IPS-18a (cell line): ENCODE results near the gene CISD1.

ENCODE experiments used
- H3K27ac ChIP-seq: one replicate; pipeline ENCODE4 v1.5.1; 2013; ENCODE audit warnings: low read length
- H3K27me3 ChIP-seq: one replicate; pipeline ENCODE4 v1.6.1; 2013; ENCODE audit warnings: mild to moderate bottlenecking, low read length; ENCODE audit not compliant: control insufficient read depth, insufficient read depth
- H3K36me3 ChIP-seq: one replicate; pipeline ENCODE4 v1.6.1; 2013; ENCODE audit warnings: low read depth, low read length; ENCODE audit not compliant: control insufficient read depth
- H3K4me1 ChIP-seq: one replicate; pipeline ENCODE4 v1.6.1; 2013; ENCODE audit warnings: low read depth, low read length; ENCODE audit not compliant: control insufficient read depth
- H3K4me3 ChIP-seq: one replicate; pipeline ENCODE4 v1.5.1; 2013; ENCODE audit warnings: low read length
- H3K9ac ChIP-seq: one replicate; pipeline ENCODE4 v1.6.1; 2013; ENCODE audit warnings: mild to moderate bottlenecking, low read length, moderate library complexity
- H3K9me3 ChIP-seq: one replicate; pipeline ENCODE4 v1.6.1; 2013; ENCODE audit warnings: low read depth, low read length; ENCODE audit not compliant: control insufficient read depth

CISD1 gene

GRCh38 chr10:58291538-58292174 is 22.7 kb downstream of the CISD1 start:
- Histone ChIP-seq H3K4me1 (no peaks in the 10 kb centered on the region), H3K4me3 (no peak overlapping the region), H3K9me3 (no peaks in the 10 kb centered on the region), H3K36me3 (no peaks in the 10 kb centered on the region), H3K27me3 (no peaks in the 10 kb centered on the region), H3K27ac (no peak overlapping the region), H3K9ac (no peak overlapping the region)

GRCh38 chr10:58293989-58294388 is 25.0 kb downstream of the CISD1 start:
- Histone ChIP-seq H3K36me3 (no peaks in the 10 kb centered on the region), H3K27ac (no peak overlapping the region), H3K9ac (no peak overlapping the region), H3K4me1 (no peaks in the 10 kb centered on the region), H3K4me3 (no peak overlapping the region), H3K27me3 (no peaks in the 10 kb centered on the region), H3K9me3 (no peaks in the 10 kb centered on the region)

- Histone ChIP-seq H3K4me1 (no peaks in the 10 kb centered on the region), H3K36me3 (no peaks in the 10 kb centered on the region), H3K9ac (no peak overlapping the region), H3K9me3 (no peaks in the 10 kb centered on the region), H3K27me3 (no peaks in the 10 kb centered on the region), H3K27ac (no peak overlapping the region), H3K4me3 (no peak overlapping the region)
Observed at GRCh38 chr10:58299580-58299979, 30.6 kb downstream of the CISD1 start.

GRCh38 chr10:58300676-58301075 is 31.7 kb downstream of the CISD1 start:
- Histone ChIP-seq H3K27ac (no peak overlapping the region), H3K36me3 (no peaks in the 10 kb centered on the region), H3K27me3 (no peaks in the 10 kb centered on the region), H3K9ac (no peak overlapping the region), H3K4me1 (no peaks in the 10 kb centered on the region), H3K4me3 (no peak overlapping the region), H3K9me3 (no peaks in the 10 kb centered on the region)

- Histone ChIP-seq H3K27me3 (no peaks in the 10 kb centered on the region), H3K27ac (no peak overlapping the region), H3K9me3 (no peaks in the 10 kb centered on the region), H3K4me1 (no peaks in the 10 kb centered on the region), H3K9ac (no peak overlapping the region), H3K36me3 (no peaks in the 10 kb centered on the region), H3K4me3 (no peak overlapping the region)
Observed at GRCh38 chr10:58302254-58302653, 33.3 kb downstream of the CISD1 start.

GRCh38 chr10:58304099-58304633 is 35.2 kb downstream of the CISD1 start:
- Histone ChIP-seq H3K27ac (no peak overlapping the region), H3K27me3 (no peaks in the 10 kb centered on the region), H3K36me3 (no peaks in the 10 kb centered on the region), H3K4me3 (no peak overlapping the region), H3K9ac (no peak overlapping the region), H3K4me1 (no peaks in the 10 kb centered on the region), H3K9me3 (no peaks in the 10 kb centered on the region)

- Histone ChIP-seq H3K27me3 (no peaks in the 10 kb centered on the region), H3K9ac (no peak overlapping the region), H3K27ac (no peak overlapping the region), H3K4me3 (no peak overlapping the region), H3K9me3 (no peaks in the 10 kb centered on the region), H3K36me3 (no peaks in the 10 kb centered on the region), H3K4me1 (no peaks in the 10 kb centered on the region)
Observed at GRCh38 chr10:58305821-58306220, 36.9 kb downstream of the CISD1 start.

- H3K9me3 ChIP-seq, result no peaks in the 10 kb centered on the region
- H3K27me3 ChIP-seq, result no peaks in the 10 kb centered on the region
- no peaks in the 10 kb centered on the region for H3K36me3 ChIP-seq
- no peak overlapping the region for H3K4me3 ChIP-seq
- H3K4me1 ChIP-seq, result no peaks in the 10 kb centered on the region
- H3K27ac ChIP-seq, result no peak overlapping the region
- no peak overlapping the region for H3K9ac ChIP-seq
Observed at GRCh38 chr10:58307676-58308075, 38.7 kb downstream of the CISD1 start.

GRCh38 chr10:58311026-58311425 is 42.1 kb downstream of the CISD1 start:
- no peaks in the 10 kb centered on the region for H3K4me1 ChIP-seq
- H3K9me3 ChIP-seq, result no peaks in the 10 kb centered on the region
- no peak overlapping the region for H3K9ac ChIP-seq

GRCh38 chr10:58316874-58317273 is 47.9 kb downstream of the CISD1 start:
- no peaks in the 10 kb centered on the region for H3K9me3 ChIP-seq
- no peak overlapping the region for H3K27ac ChIP-seq
- no peaks in the 10 kb centered on the region for H3K4me1 ChIP-seq
- no peaks in the 10 kb centered on the region for H3K27me3 ChIP-seq
- no peaks in the 10 kb centered on the region for H3K36me3 ChIP-seq
- H3K4me3 ChIP-seq, result no peak overlapping the region
- no peak overlapping the region for H3K9ac ChIP-seq

More at GRCh38 chr10:58311026-58311425, 42.1 kb downstream of the CISD1 start:
- no peaks in the 10 kb centered on the region for H3K27me3 ChIP-seq
- no peaks in the 10 kb centered on the region for H3K36me3 ChIP-seq
- no peak overlapping the region for H3K27ac ChIP-seq
- H3K4me3 ChIP-seq, result no peak overlapping the region

- no peaks in the 10 kb centered on the region for H3K36me3 ChIP-seq
- no peak overlapping the region for H3K4me3 ChIP-seq
- no peaks in the 10 kb centered on the region for H3K9me3 ChIP-seq
- no peak overlapping the region for H3K27ac ChIP-seq
- H3K9ac ChIP-seq, result no peak overlapping the region
- H3K27me3 ChIP-seq, result no peaks in the 10 kb centered on the region
- H3K4me1 ChIP-seq, result no peaks in the 10 kb centered on the region
Observed at GRCh38 chr10:58318346-58318745, 49.4 kb downstream of the CISD1 start.

GRCh38 chr10:58319599-58319998 is 50.6 kb downstream of the CISD1 start:
- no peak overlapping the region for H3K4me3 ChIP-seq
- no peak overlapping the region for H3K27ac ChIP-seq
- H3K9me3 ChIP-seq, result no peaks in the 10 kb centered on the region
- H3K9ac ChIP-seq, result no peak overlapping the region
- no peaks in the 10 kb centered on the region for H3K4me1 ChIP-seq
- H3K36me3 ChIP-seq, result no peaks in the 10 kb centered on the region
- no peaks in the 10 kb centered on the region for H3K27me3 ChIP-seq
